GM18526 (cell line): Measurements from ENCODE around the gene CHN2.

Experiments used
- POLR2A ChIP-seq: IDR thresholded peaks from 3 replicates; pipeline ENCODE4 v1.6.1; 2011; ENCODE audit not compliant: insufficient read length; ENCODE audit errors: extremely low read depth

Gene CHN2

GRCh38 chr7:29204491-29205272 is 10.1 kb downstream of the CHN2 start:
- TF ChIP-seq POLR2A: no peak

DNA sequence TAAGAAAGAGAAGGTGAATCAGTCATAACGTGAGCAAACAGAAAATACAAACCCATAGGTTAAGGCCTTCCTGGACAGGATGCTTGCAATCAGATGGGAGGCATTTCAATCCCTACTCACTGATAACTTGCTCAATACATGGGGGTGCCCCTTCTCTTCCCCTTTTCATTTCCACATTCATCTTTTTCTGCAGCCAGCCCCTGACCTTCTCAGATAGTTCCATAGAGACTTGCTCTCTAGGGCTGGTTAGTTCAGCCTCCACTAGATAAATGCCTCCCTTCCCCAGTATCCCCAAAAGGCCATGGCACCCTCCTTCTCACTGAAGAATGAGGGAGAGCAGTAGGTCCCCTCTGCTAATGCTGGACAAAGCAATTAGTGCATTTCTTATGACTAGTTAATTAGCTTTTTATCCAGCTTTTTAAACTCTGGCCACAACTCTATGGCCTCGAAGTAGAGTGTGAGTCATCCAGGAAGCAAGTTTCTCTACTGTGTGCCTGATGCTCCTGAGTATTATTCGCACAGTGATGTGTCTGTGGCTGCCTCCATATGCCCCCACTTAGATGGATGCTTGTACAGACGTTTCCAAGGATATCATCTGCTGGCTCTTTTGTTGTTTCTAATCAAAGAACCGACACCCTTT is 12.7 kb downstream of the CHN2 start:
- TF ChIP-seq POLR2A: no peak

GRCh38 chr7:29208410-29209250 is 14.1 kb downstream of the CHN2 start:
- no peak for TF ChIP-seq POLR2A

DNA sequence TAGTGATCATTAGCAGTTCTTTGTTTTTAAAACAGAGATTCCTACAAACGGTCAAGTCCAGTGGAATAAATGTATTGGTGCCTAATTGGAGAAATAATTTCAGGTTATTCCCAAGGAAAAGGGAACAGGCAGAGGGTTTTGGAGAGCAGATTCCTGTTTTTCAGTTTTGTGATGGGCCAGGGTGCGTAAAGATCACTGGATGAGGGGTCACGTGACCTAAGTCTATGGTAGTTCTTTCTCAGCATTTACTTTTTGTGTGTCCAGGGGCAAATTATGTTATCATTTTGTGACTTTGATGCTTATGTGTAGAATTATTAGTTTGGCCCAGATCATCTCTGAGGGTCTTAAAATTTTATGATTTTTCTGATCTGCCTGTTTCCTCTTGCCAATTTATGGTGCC is 15.2 kb downstream of the CHN2 start:
- no peak for TF ChIP-seq POLR2A

DNA sequence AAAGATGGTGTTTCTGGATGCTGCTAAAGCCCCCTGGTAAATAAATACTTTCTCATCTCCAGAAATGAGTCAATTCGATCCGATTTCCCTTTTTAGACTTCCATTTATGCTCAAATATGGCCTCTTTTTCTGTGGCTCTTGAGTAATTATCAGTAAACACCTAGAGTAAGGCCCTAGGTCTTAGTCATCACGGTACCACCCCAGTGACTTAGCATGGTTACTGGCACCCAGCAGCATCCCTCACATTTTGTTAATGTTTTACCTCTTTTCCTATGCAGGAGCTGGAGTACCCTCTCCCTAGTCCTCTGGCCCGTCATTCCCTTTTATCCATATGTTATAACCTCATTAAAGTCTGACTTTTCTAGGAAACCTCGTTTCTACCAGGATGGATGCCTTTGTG is 19.5 kb downstream of the CHN2 start:
- TF ChIP-seq POLR2A: no peak

- no peak for TF ChIP-seq POLR2A
Observed at GRCh38 chr7:29214816-29215215, 20.2 kb downstream of the CHN2 start.

- no peak for TF ChIP-seq POLR2A
Observed at GRCh38 chr7:29216128-29216527, 21.6 kb downstream of the CHN2 start.

- no peak for TF ChIP-seq POLR2A
Observed at GRCh38 chr7:29217113-29217512, 22.5 kb downstream of the CHN2 start.

DNA sequence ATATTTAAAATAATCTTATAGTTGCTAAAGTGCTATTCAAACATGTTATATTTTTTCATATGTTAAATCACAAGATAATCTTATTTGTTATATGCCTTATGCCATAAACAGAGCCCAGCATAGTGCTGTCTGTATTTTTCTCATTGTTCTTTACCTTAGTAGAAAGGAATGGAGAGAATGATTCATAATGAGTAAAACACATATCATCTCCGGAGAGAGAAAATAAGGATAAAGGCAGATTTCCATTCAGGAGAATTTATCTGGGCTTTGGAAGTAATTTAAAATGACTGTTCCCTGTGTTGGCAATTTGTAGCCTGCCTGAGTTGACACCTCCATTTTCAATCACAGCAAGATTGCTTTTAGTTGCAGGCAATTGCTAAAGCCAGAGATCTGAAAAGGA is 30.2 kb downstream of the CHN2 start:
- no peak for TF ChIP-seq POLR2A

DNA sequence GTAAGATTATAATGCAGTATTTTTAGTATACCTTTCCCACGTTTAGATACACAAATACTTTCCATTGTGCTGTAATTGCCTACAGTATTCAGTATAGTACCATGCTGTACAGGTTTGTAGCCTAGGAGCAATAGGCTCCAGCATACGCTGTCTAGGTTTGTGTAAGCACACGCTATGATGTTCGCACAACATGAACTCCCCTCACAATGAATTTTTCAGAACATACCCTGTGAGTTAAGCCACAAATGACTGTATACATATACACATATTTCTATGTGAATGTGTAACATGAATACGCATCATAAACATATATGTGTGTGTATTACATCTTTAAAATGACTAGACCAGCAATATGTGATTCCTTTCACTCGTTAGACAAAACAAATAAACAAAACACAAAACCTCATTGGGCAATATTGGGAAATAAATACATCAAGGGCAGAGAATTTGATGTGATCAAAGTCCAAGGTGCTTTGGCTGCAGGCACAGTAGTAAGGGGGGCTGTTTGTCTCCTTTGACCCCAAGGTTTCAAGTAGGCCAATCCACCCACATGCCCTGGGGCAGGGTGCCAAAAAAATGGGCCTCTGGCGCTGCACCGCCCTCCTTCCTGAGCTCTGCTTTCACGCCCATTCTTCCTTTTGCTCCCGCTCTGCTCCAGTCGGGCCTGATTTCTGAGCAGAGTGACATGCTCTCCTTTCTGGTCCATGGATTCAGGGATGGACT is 33.9 kb downstream of the CHN2 start:
- no peak for TF ChIP-seq POLR2A

GRCh38 chr7:29229066-29229465 is 34.5 kb downstream of the CHN2 start:
- no peak for TF ChIP-seq POLR2A

DNA sequence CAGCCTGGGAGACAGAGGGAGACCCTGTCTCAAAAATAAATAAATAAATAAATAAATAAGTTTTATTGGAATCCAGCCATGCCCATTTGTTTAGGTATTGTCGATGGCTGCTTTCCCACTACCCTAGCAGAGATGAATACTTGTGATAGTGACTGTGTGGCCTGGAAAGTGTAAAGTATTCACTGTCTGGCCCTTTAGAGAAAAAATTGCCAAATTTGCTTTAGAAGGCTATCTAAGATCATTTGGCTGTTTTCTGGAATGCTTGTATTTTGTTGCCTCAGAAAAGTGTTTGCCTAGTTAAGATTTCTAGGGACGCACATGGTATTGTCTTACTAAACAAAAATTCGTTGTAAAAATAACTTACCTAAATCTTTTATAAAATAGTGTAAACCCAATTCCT is 35.4 kb downstream of the CHN2 start:
- no peak for TF ChIP-seq POLR2A

GRCh38 chr7:29230871-29231345 is 36.3 kb downstream of the CHN2 start:
- TF ChIP-seq POLR2A: no peak

DNA sequence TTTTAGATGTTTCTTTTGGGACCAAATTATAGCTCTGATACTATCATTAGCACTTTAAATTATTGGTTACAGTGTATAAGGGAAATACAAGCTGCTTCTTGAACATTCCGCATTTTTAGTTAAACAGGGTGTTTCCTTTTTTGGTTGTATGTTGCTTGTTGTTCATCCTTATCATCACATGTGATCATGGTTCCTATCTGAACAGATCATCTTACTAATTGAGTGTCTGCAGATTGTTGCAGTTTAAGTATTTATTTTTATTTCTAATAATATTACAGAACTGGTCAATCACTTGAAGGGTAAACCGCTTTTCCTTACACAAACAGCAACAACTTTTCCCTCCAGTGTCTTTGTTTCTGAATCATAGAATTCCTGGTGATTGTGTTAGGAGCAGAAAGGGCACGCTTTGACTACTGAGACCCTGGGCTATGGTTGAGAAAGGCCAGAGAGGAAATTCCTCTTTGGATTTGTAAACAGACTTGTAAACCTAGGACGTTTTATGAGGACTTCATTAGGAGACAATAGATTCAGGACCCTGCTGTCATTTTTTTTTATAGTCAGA is 37.2 kb downstream of the CHN2 start:
- TF ChIP-seq POLR2A: no peak

GRCh38 chr7:29234438-29234837 is 39.9 kb downstream of the CHN2 start:
- no peak for TF ChIP-seq POLR2A

- no peak for TF ChIP-seq POLR2A
Observed at GRCh38 chr7:29236071-29236580, 41.6 kb downstream of the CHN2 start.
